Astrocyte (in vitro differentiated cells and primary cell): ENCODE data around the gene FGD2. TPM values are rescaled to one million over a fixed set of nuclear protein-coding genes. Genes with fewer than 3 reads are reported as not detected.
A peak's percentile ranks its signal among the peaks of the same experiment; 100 is the strongest.

Experiments
- DNase-seq: peaks from one replicate; pipeline ENCODE4 v3.0.0-alpha.2; 2010; ENCODE audit warnings: low read depth
- FAIRE-seq: peaks from 2 replicates; lab custom pipeline; 2011; peaks lifted over from hg19 to GRCh38; lab: Jason Lieb, UNC
- H2AFZ ChIP-seq: 2 replicates; pipeline ENCODE4 v1.6.0; 2012; ENCODE audit warnings: low read depth, low read length, inconsistent platforms
- H3K27ac ChIP-seq: 2 replicates; pipeline ENCODE4 v1.5.1; 2011; ENCODE audit warnings: low read depth, low read length, inconsistent platforms
- H3K27me3 ChIP-seq: 2 replicates; pipeline ENCODE4 v1.6.0; 2011; ENCODE audit warnings: low read length, inconsistent platforms; ENCODE audit not compliant: insufficient read depth
- H3K36me3 ChIP-seq: 2 replicates; pipeline ENCODE4 v1.5.1; 2011; ENCODE audit warnings: low read length, inconsistent platforms; ENCODE audit not compliant: insufficient read depth
- H3K4me1 ChIP-seq: 2 replicates; pipeline ENCODE4 v1.5.1; 2011; ENCODE audit warnings: low read length, inconsistent platforms; ENCODE audit not compliant: insufficient read depth
- H3K4me2 ChIP-seq: 2 replicates; pipeline ENCODE4 v1.6.0; 2012; ENCODE audit warnings: low read length, inconsistent platforms
- H3K4me3 ChIP-seq: 2 replicates; pipeline ENCODE4 v1.5.1; 2011; ENCODE audit warnings: low read depth, mild to moderate bottlenecking, low read length, inconsistent platforms; ENCODE audit not compliant: insufficient read depth
- H3K79me2 ChIP-seq: 2 replicates; pipeline ENCODE4 v1.6.0; 2012; ENCODE audit warnings: mild to moderate bottlenecking, low read length, inconsistent platforms; ENCODE audit not compliant: insufficient read depth
- H3K9ac ChIP-seq: 2 replicates; pipeline ENCODE4 v1.6.0; 2012; ENCODE audit warnings: mild to moderate bottlenecking, low read length, inconsistent platforms
- H3K9me3 ChIP-seq: 2 replicates; pipeline ENCODE4 v1.5.1; 2012; ENCODE audit warnings: low read depth, mild to moderate bottlenecking, low read length, inconsistent platforms; ENCODE audit not compliant: insufficient read depth
- H4K20me1 ChIP-seq: 2 replicates; pipeline ENCODE4 v1.6.0; 2012; ENCODE audit warnings: low read length, inconsistent platforms; ENCODE audit not compliant: insufficient read depth
- H3K27ac Mint-ChIP-seq: one replicate; pipeline ENCODE4 v1.8.0; 2021; ENCODE audit warnings: mild to moderate bottlenecking, mixed read lengths; ENCODE audit not compliant: unreplicated experiment
- H3K27me3 Mint-ChIP-seq: one replicate; pipeline ENCODE4 v1.8.0; 2021; ENCODE audit warnings: low read depth, mixed read lengths; ENCODE audit not compliant: unreplicated experiment
- H3K36me3 Mint-ChIP-seq: one replicate; pipeline ENCODE4 v1.8.0; 2021; ENCODE audit warnings: low read depth, mixed read lengths; ENCODE audit not compliant: unreplicated experiment
- H3K4me1 Mint-ChIP-seq: one replicate; pipeline ENCODE4 v1.8.0; 2021; ENCODE audit warnings: low read depth, mixed read lengths; ENCODE audit not compliant: unreplicated experiment
- H3K4me3 Mint-ChIP-seq: one replicate; pipeline ENCODE4 v1.8.0; 2021; ENCODE audit warnings: mild to moderate bottlenecking, moderate library complexity, mixed read lengths; ENCODE audit not compliant: unreplicated experiment
- H3K9me3 Mint-ChIP-seq: one replicate; pipeline ENCODE4 v1.8.0; 2021; ENCODE audit warnings: mild to moderate bottlenecking, mixed read lengths; ENCODE audit not compliant: unreplicated experiment
- EZH2 ChIP-seq: IDR thresholded peaks from 2 replicates; pipeline ENCODE4 v1.6.1; 2012; ENCODE audit warnings: mild to moderate bottlenecking, low read length, inconsistent platforms; ENCODE audit not compliant: insufficient read depth
- total RNA-seq: library from RNA; stranded (reverse); gene quantifications from 2 replicates; pipeline ENCODE4 v1.2.1, GENCODE V29; 2021
- TF ChIP-seq, protein P1 (sequence below): IDR thresholded peaks from 2 replicates; pipeline ENCODE4 v1.5.1; 2011; ENCODE audit warnings: low read depth, mild to moderate bottlenecking, inconsistent platforms, low read length, moderate library complexity; ENCODE audit not compliant: insufficient read depth

Gene FGD2
- total RNA-seq, 1 donor from 2014 or later, result not detected

DNA sequence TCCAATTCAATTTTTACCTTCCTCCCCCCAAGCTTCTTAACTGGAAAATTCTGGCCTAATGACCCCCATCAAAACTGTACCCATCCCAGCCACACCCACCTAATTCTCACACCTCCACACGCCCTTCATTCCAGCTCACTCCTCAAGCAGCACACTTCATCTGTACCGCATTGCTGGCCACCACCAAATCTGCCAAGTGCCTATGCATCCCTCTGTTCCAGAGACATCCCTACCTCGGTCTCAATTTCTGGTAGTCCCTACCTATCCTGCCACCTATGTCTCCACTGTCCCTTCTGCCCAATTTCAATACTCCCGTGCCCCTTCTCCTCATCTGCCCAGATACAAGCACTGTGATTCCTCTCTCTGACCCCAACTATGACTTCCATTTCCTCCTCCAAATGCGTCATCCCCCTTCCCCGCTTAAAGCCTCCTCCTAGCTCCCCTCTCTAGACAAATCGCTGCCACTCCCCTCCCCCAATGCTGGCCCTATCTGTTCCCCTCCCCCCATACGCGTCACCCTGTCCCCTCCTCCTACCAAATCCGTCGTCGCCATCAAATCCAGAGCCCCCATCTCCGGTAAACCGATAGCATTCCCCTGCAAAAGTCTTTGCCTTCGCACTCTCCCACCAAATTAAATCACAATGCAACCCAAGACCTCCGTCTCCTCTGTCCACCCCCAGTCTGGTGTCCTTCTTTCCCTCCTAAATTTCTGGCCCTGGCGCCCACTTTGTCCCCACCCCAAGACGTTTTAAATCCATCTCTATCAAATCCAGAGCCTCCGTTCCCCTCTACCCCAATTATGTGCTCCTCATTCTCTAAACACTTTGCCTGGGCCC is 20.7 kb upstream of the FGD2 start:
- Mint-ChIP-seq H3K4me3 (no peak overlapping the region), H3K9me3 (peaks cover 2% of the 10 kb centered on the region)
- FAIRE-seq, result no peak

DNA sequence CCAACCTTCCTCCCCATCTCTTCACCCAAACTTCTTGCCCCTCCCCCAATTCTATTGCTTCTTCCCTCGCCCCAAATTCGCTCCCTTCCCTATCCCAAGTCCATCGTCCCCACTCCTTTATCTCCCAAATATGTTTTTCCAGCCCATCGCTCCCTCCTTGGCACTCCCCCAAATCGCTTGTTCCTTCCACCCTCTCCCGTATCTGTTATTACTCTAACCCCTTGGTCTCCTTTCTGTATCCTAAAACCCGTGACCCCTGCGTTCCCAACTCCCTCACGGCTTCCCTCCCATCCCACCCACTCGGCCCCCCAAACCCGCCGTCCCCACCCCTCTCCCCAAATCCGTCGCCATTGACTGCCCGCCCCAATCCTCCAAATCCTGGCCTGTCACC is 20.0 kb upstream of the FGD2 start:
- no peak overlapping the region for H3K4me3 Mint-ChIP-seq
- peak overlapping the region; percentile 87 for H3K27ac ChIP-seq
- H3K4me1 Mint-ChIP-seq, result peaks cover 25% of the 10 kb centered on the region
- H3K36me3 ChIP-seq, result peaks cover 3% of the 10 kb centered on the region
- no peaks in the 10 kb centered on the region for H3K9me3 ChIP-seq
- peak overlapping the region; percentile 99 for H3K9ac ChIP-seq
- peak overlapping the region; percentile 62 for H2AFZ ChIP-seq
- no peak for FAIRE-seq
- no peaks in the 10 kb centered on the region for H3K27me3 Mint-ChIP-seq
- peak overlapping the region; percentile 96 for H3K4me2 ChIP-seq
- peak overlapping the region; percentile 94 for H3K4me3 ChIP-seq
- H3K4me1 ChIP-seq, result peaks cover 24% of the 10 kb centered on the region
- TF ChIP-seq EZH2, result no peak
- TF ChIP-seq, protein P1, sequence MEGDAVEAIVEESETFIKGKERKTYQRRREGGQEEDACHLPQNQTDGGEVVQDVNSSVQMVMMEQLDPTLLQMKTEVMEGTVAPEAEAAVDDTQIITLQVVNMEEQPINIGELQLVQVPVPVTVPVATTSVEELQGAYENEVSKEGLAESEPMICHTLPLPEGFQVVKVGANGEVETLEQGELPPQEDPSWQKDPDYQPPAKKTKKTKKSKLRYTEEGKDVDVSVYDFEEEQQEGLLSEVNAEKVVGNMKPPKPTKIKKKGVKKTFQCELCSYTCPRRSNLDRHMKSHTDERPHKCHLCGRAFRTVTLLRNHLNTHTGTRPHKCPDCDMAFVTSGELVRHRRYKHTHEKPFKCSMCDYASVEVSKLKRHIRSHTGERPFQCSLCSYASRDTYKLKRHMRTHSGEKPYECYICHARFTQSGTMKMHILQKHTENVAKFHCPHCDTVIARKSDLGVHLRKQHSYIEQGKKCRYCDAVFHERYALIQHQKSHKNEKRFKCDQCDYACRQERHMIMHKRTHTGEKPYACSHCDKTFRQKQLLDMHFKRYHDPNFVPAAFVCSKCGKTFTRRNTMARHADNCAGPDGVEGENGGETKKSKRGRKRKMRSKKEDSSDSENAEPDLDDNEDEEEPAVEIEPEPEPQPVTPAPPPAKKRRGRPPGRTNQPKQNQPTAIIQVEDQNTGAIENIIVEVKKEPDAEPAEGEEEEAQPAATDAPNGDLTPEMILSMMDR, result no peak
- peaks cover 2% of the 10 kb centered on the region for H3K9me3 Mint-ChIP-seq
- peaks cover under 1% of the 10 kb centered on the region for H3K27me3 ChIP-seq
- peaks cover 59% of the 10 kb centered on the region for H3K79me2 ChIP-seq
- no peak for DNase-seq
- H3K27ac Mint-ChIP-seq, result no peak overlapping the region
- H3K36me3 Mint-ChIP-seq, result no peaks in the 10 kb centered on the region
- H4K20me1 ChIP-seq, result peaks cover 49% of the 10 kb centered on the region

More for the DNA sequence above, 20.7 kb upstream of the FGD2 start:
- Mint-ChIP-seq H3K27ac (no peak overlapping the region), H3K27me3 (no peaks in the 10 kb centered on the region), H3K4me1 (peaks cover 27% of the 10 kb centered on the region), H3K36me3 (no peaks in the 10 kb centered on the region)
- Histone ChIP-seq H3K79me2 (peaks cover 65% of the 10 kb centered on the region), H3K36me3 (peaks cover 8% of the 10 kb centered on the region), H3K4me2 (peak overlapping the region; percentile 96), H3K4me3 (peak overlapping the region; percentile 94), H3K4me1 (peaks cover 24% of the 10 kb centered on the region), H2AFZ (no peak overlapping the region), H3K9ac (peak overlapping the region; percentile 99), H3K9me3 (no peaks in the 10 kb centered on the region), H3K27me3 (no peaks in the 10 kb centered on the region), H3K27ac (peak overlapping the region; percentile 87), H4K20me1 (peaks cover 55% of the 10 kb centered on the region)
- TF ChIP-seq, protein P1, result no peak
- TF ChIP-seq EZH2, result no peak
- peak; percentile 69 for DNase-seq
